Osteocyte (in vitro differentiated cells): ENCODE results near the gene DOK7. TPM values are rescaled to one million over a fixed set of nuclear protein-coding genes. Genes with fewer than 3 reads are reported as not detected.

Source experiments
- DNase-seq: peaks from one replicate; pipeline ENCODE4 v3.0.0; 2021; ENCODE audit warnings: mixed read lengths; ENCODE audit not compliant: unreplicated experiment; ENCODE audit errors: extremely low spot score
- H3K27ac Mint-ChIP-seq: one replicate; pipeline ENCODE4 v1.8.0; 2021; ENCODE audit warnings: mild to moderate bottlenecking, mixed read lengths; ENCODE audit not compliant: unreplicated experiment
- H3K27me3 Mint-ChIP-seq: one replicate; pipeline ENCODE4 v1.8.0; 2021; ENCODE audit warnings: mixed read lengths; ENCODE audit not compliant: unreplicated experiment
- H3K36me3 Mint-ChIP-seq: one replicate; pipeline ENCODE4 v1.8.0; 2021; ENCODE audit warnings: mixed read lengths; ENCODE audit not compliant: unreplicated experiment
- H3K4me1 Mint-ChIP-seq: one replicate; pipeline ENCODE4 v1.8.0; 2021; ENCODE audit warnings: mixed read lengths; ENCODE audit not compliant: unreplicated experiment
- H3K4me3 Mint-ChIP-seq: one replicate; pipeline ENCODE4 v1.8.0; 2021; ENCODE audit warnings: mild to moderate bottlenecking, moderate library complexity, mixed read lengths; ENCODE audit not compliant: unreplicated experiment
- H3K9me3 Mint-ChIP-seq: one replicate; pipeline ENCODE4 v1.8.0; 2021; ENCODE audit warnings: mixed read lengths; ENCODE audit not compliant: unreplicated experiment
- CTCF ChIP-seq: fragments of 200-600 bp; sonication (generic); IDR thresholded peaks from 2 replicates; pipeline ENCODE4 v1.5.0; 2021; ENCODE audit warnings: antibody characterized with exemption, mild to moderate bottlenecking, moderate library complexity
- total RNA-seq: library from RNA; stranded (reverse); gene quantifications from 2 replicates; pipeline ENCODE4 v1.2.1, GENCODE V29; 2021

DOK7 gene
- total RNA-seq, 1 donor from 2014 or later = not detected

GRCh38 chr4:3523628-3524221, 60.6 kb downstream of the DOK7 start:
- TF ChIP-seq CTCF = no peak
- Mint-ChIP-seq H3K9me3 (no peaks in the 10 kb centered on the region), H3K27ac (no peak overlapping the region), H3K36me3 (peaks cover 13% of the 10 kb centered on the region), H3K27me3 (no peaks in the 10 kb centered on the region), H3K4me1 (no peaks in the 10 kb centered on the region), H3K4me3 (no peak overlapping the region)
- no peak for DNase-seq

GRCh38 chr4:3524349-3524748, 61.2 kb downstream of the DOK7 start:
- H3K27me3 Mint-ChIP-seq = no peaks in the 10 kb centered on the region

GRCh38 chr4:3524920-3525319, 61.8 kb downstream of the DOK7 start:
- Mint-ChIP-seq H3K9me3 (no peaks in the 10 kb centered on the region), H3K4me3 (no peak overlapping the region), H3K27ac (no peak overlapping the region), H3K4me1 (peaks cover under 1% of the 10 kb centered on the region), H3K36me3 (peaks cover 13% of the 10 kb centered on the region), H3K27me3 (no peaks in the 10 kb centered on the region)
- no peak for TF ChIP-seq CTCF
- DNase-seq = no peak

More at GRCh38 chr4:3524349-3524748, 61.2 kb downstream of the DOK7 start:
- H3K4me1 Mint-ChIP-seq = no peaks in the 10 kb centered on the region
- H3K27ac Mint-ChIP-seq = no peak overlapping the region
- no peak for DNase-seq
- no peak for TF ChIP-seq CTCF
- H3K36me3 Mint-ChIP-seq = peaks cover 13% of the 10 kb centered on the region
- H3K9me3 Mint-ChIP-seq = no peaks in the 10 kb centered on the region
- no peak overlapping the region for H3K4me3 Mint-ChIP-seq

- Mint-ChIP-seq H3K4me1 (peaks cover 6% of the 10 kb centered on the region), H3K4me3 (no peak overlapping the region), H3K9me3 (no peaks in the 10 kb centered on the region), H3K27me3 (no peaks in the 10 kb centered on the region), H3K36me3 (peaks cover 8% of the 10 kb centered on the region), H3K27ac (no peak overlapping the region)
- DNase-seq = no peak
- TF ChIP-seq CTCF = no peak
Observed at GRCh38 chr4:3525532-3526430, 62.7 kb downstream of the DOK7 start.

GRCh38 chr4:3526456-3526855, 63.4 kb downstream of the DOK7 start:
- peaks cover 13% of the 10 kb centered on the region for H3K4me1 Mint-ChIP-seq
- TF ChIP-seq CTCF = no peak
- no peak overlapping the region for H3K4me3 Mint-ChIP-seq
- H3K36me3 Mint-ChIP-seq = peaks cover 5% of the 10 kb centered on the region
- no peak overlapping the region for H3K27ac Mint-ChIP-seq
- no peaks in the 10 kb centered on the region for H3K9me3 Mint-ChIP-seq
- H3K27me3 Mint-ChIP-seq = no peaks in the 10 kb centered on the region
- no peak for DNase-seq
